GM19468 (cell line): ENCODE results near the gene HDAC7.
"Not testable (repeated sequence)": the region's sequence is repeated elsewhere in the genome, so short reads cannot be mapped to it uniquely, and the experiment has no call there.

Experiments used
- ATAC-seq: cut with Tn5 transposase; IDR thresholded peaks from one replicate; pipeline ENCODE4 v1.9.1; 2021; ENCODE audit warnings: mild to moderate bottlenecking, moderate library complexity, moderate number of reproducible peaks; ENCODE audit not compliant: unreplicated experiment; ENCODE audit errors: extremely low read depth

Gene HDAC7

GRCh38 chr12:47850153-47851084 is 30.7 kb upstream of the HDAC7 start:
- ATAC-seq: no peak

GRCh38 chr12:47849261-47849660 is 29.6 kb upstream of the HDAC7 start:
- no peak for ATAC-seq

GRCh38 chr12:47848853-47849252 is 29.1 kb upstream of the HDAC7 start:
- ATAC-seq: no peak

- no peak for ATAC-seq
These were observed 26.7 kb upstream of the HDAC7 start for GRCh38 chr12:47846294-47846996.

GRCh38 chr12:47845081-47845480 is 25.4 kb upstream of the HDAC7 start:
- ATAC-seq: no peak

- no peak for ATAC-seq
These were observed 24.7 kb upstream of the HDAC7 start for GRCh38 chr12:47844264-47845019.

GRCh38 chr12:47843226-47843980 is 23.7 kb upstream of the HDAC7 start:
- no peak for ATAC-seq

- ATAC-seq: not testable (repeated sequence)
These were observed 22.8 kb upstream of the HDAC7 start for GRCh38 chr12:47842543-47842942.

GRCh38 chr12:47841910-47842309 is 22.2 kb upstream of the HDAC7 start:
- no peak for ATAC-seq

GRCh38 chr12:47841501-47841900 is 21.8 kb upstream of the HDAC7 start:
- no peak for ATAC-seq

GRCh38 chr12:47840571-47840970 is 20.9 kb upstream of the HDAC7 start:
- ATAC-seq: no peak

GRCh38 chr12:47839214-47839876 is 19.6 kb upstream of the HDAC7 start:
- no peak for ATAC-seq

- ATAC-seq: no peak
These were observed 18.7 kb upstream of the HDAC7 start for GRCh38 chr12:47838286-47838931.

GRCh38 chr12:47837190-47838171 is 17.8 kb upstream of the HDAC7 start:
- ATAC-seq: no peak

- ATAC-seq: no peak
These were observed 16.1 kb upstream of the HDAC7 start for GRCh38 chr12:47835831-47836155.

- no peak for ATAC-seq
These were observed 15.5 kb upstream of the HDAC7 start for GRCh38 chr12:47835006-47835830.
